ENCODE results near the gene EPN2.

GRCh38 chr17:19313066-19313745 is 76.0 kb downstream of the EPN2 start:
- TF ChIP-seq CTCF (IDR thresholded peaks at IDR 0.05; ENCODE audit: poor library complexity, severe bottlenecking) = no peak
- no peak for TF ChIP-seq POLR2AphosphoS5 (IDR thresholded peaks at IDR 0.05)
- no peak for TF ChIP-seq EP300 (conservative IDR thresholded peaks at IDR 0.05; ENCODE audit: poor library complexity, severe bottlenecking)
